Fibroblast of mammary gland (primary cell): ENCODE results near the gene OTUD5.

Experiments
- DNase-seq: peaks from one replicate; pipeline ENCODE4 v3.0.0-alpha.2; 2010; ENCODE audit warnings: low read depth
- H3K4me3 ChIP-seq: 2 replicates; pipeline ENCODE4 v1.5.1; 2011; ENCODE audit warnings: low read depth, mild to moderate bottlenecking, low read length, moderate library complexity; ENCODE audit not compliant: control insufficient read depth
- TF ChIP-seq, protein P1 (sequence below): conservative IDR thresholded peaks from 2 replicates; pipeline ENCODE4 v1.5.1; 2011; ENCODE audit warnings: low read depth, low read length, inconsistent platforms; ENCODE audit not compliant: control insufficient read depth, insufficient read depth

The OTUD5 gene

DNA sequence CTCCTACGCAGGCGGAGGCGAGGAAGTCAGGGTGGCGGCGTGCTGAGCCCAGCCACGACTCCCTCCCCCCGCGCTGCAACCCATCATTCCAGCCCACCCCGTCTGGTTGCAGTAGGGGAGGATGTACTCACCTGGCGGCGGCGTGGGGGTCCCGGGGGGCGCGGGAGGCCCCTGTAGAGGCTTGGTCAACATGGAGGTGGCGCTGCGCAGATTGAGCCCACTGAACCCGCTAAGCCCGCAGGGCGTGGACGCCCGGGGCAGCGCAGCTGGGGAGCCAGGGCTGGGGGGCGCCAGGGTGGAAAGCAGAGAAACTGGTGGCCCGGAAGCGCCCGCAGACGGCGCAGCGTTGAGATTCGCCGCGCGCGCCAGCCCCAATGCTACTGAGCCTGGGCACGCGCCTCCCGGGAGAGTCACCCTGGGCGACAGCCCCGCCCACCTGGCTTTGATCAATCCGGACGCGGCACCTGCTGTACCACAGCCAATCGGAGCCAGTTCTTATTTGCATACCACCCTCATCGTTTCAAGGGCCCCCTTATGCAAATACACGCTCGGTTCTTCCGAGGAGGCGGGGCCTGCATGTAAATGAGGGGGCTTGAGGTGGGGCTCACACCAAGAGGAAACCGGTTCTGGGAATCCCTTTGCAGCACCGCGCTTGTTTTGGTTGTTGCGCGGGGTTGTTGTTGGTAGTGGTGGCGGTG is 38.6 kb downstream of the OTUD5 start, which contains the start of gene PIM2:
Gene PIM2 (minus strand): TSS at position 382 of the 698 bp plus-strand sequence. CDS start 190 bp downstream, at position 192.
- peak within 1 kb of the TSS; percentile 43 for H3K4me3 ChIP-seq
- TF ChIP-seq, protein P1, sequence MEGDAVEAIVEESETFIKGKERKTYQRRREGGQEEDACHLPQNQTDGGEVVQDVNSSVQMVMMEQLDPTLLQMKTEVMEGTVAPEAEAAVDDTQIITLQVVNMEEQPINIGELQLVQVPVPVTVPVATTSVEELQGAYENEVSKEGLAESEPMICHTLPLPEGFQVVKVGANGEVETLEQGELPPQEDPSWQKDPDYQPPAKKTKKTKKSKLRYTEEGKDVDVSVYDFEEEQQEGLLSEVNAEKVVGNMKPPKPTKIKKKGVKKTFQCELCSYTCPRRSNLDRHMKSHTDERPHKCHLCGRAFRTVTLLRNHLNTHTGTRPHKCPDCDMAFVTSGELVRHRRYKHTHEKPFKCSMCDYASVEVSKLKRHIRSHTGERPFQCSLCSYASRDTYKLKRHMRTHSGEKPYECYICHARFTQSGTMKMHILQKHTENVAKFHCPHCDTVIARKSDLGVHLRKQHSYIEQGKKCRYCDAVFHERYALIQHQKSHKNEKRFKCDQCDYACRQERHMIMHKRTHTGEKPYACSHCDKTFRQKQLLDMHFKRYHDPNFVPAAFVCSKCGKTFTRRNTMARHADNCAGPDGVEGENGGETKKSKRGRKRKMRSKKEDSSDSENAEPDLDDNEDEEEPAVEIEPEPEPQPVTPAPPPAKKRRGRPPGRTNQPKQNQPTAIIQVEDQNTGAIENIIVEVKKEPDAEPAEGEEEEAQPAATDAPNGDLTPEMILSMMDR = no peak
- DNase-seq = peak; percentile 69

DNA sequence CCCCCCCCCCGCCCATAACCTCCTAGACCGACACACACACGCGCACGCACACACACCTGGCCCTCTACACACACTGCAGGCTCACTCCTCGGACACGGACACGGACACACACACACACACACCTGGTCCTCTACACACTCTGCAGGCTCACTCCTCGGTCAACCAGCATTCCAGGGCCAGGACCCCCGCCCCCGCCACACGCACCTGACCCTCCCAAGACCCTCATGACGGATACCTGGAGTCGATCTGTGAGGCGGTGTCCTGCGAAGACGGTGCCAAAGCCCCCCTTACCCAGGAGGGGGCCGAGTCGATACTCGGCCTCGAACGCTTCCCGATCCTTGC is 39.1 kb downstream of the OTUD5 start:
- no peak for DNase-seq
- H3K4me3 ChIP-seq = peak overlapping the region; percentile 43
- TF ChIP-seq, protein P1 = no peak

DNA sequence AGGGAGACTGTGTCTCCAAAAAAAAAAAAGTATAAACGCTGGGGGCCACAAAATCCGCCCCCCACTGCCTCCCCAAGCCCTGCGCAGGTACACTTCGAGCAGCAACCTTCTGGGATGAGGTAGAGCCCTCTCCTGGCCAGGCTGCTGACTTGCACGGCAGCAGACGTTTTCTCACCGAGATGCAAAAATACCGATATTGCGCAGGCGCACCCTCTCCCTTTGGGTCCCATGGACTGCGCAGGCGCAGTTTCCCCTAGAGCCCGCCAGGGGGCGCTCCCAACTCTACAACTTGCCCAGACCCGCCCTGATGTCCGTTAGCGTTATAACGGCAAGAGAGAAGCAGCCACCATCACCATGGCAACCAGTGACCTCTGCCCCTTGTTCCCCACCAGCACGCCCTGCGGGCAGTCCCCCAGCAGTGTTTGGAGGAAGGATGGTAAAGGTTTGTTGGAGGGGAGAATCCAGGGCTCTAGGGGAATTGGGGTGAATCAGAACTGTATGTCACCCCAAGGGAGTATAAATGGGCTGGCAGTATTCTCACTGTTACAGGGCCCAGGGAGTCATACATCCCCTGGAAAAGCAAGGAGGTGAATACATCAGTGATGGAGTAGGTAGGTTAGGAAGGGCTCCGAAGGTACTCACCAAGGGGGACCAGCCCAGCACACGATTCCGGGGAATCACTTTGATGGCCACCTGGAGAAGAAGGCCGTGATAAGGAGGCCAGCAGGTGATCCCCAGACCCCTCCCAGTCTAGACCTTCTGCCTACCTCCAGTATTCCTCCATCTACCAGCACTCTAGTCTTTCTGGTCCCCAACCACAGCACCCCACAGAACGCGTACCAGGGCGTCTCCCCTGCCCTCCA is 40.0 kb downstream of the OTUD5 start:
- peak; percentile 85 for DNase-seq
- peak overlapping the region; percentile 43 for H3K4me3 ChIP-seq
- TF ChIP-seq, protein P1 = peak; percentile 73

DNA sequence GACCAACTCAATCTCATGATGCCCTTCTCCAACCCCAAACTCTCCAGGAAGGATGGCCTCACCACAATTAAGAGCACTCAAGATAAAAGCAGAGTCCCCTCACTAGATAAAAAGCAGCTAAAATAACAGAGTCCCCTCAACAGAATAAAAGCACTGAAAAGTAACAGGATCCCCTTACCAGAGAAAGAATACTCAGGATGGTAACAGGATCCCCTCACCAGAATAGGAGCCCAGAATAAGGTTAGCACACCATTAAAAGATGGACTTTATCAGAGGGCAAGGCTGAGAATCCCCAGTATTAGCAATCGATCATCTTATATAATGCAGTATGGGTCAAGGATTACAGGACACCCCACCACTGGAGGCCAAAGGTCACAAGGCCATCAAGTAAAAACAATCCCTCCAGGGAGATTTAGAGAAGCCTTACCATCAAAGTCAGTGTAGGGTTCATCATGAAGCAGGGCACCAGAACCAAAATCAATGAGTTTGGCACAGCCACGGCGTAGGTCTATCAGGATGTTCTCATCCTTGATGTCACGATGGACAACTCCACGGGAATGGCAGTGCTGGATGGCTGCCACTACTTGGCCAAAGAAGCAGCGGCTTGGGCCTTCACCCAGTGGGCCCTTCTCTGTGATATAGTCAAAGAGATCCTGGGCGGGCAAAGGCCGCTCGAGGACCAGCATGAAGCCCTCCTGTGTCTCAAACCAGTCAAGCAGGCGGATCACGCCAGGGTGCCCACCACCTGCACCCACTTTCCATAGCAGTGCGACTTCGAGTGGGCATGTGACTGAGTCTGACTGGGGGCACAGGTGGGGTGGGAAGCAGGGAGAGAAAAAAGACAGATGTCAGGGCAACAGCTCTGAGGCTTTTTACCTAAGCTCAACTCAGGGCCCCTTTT is 42.6 kb downstream of the OTUD5 start:
- H3K4me3 ChIP-seq = no peak overlapping the region
- no peak for DNase-seq
- TF ChIP-seq, protein P1 = no peak

DNA sequence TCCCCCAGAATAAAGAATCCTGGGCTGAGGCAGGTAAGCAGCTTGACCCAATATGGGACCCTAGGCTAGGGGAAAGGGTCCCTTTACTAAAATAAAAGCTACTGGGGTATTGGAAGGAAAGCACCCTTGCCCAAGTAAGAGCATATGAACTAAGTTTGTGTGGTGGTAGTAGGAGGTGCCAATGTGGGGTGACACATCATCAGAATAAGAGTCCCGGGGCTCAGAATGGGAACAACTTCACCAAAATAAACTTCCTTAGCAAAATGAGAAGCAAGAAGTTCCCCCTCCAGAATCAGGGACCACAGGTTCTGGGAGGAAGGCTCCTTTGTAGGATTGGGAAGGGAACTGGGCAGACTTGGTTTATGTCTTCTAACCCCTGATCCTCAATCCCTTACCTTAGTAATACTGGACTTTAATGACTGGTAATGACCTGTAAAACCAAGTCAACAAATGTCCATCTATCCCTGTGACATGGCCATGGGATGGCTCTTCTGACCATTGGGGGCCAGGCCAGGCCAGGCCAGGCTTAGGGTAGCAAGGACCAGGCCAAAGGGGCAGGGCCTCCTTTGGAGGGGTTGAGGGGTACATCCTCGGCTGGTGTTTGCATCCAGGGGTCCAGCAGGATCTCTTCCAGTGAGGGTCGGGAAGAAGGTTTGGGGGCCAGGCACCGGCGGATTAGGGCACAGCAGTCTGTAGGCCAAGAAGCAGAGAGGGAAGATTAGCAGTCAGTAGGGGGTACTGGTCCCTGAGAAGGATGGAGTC is 43.6 kb downstream of the OTUD5 start:
- H3K4me3 ChIP-seq = no peak overlapping the region
- TF ChIP-seq, protein P1 = no peak
- no peak for DNase-seq
